GM18498 (cell line): ENCODE data around the gene BAZ2B.

Experiments
- ATAC-seq: cut with Tn5 transposase; IDR thresholded peaks from one replicate; pipeline ENCODE4 v1.9.1; 2021; ENCODE audit warnings: mild to moderate bottlenecking, moderate library complexity; ENCODE audit not compliant: unreplicated experiment

The BAZ2B gene

GRCh38 chr2:159471340-159471739 lies 145.0 kb downstream of the BAZ2B start:
- no peak for ATAC-seq

DNA sequence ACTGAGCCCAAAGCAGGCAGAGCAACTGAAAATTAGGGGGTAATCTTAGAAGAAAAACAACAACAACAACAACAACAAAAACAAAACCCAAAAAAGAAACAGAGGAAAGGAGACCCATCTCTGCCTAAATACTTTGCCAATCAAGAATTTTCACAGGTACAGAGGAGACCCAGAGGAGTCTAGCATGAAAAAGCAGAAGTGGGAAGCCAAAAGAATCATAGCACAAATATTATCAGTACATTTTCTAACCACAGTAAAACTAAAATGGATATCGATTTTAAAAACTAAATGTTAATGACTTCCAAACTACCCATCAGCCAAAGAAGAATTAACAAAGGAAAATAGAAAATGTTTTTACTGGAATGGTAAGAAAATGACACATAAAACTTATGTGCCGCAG lies 148.1 kb downstream of the BAZ2B start:
- no peak for ATAC-seq

- ATAC-seq, result no peak
Measured at GRCh38 chr2:159462961-159463360, 153.4 kb downstream of the BAZ2B start.

- ATAC-seq, result no peak
Measured at GRCh38 chr2:159462201-159462785, 154.1 kb downstream of the BAZ2B start.

DNA sequence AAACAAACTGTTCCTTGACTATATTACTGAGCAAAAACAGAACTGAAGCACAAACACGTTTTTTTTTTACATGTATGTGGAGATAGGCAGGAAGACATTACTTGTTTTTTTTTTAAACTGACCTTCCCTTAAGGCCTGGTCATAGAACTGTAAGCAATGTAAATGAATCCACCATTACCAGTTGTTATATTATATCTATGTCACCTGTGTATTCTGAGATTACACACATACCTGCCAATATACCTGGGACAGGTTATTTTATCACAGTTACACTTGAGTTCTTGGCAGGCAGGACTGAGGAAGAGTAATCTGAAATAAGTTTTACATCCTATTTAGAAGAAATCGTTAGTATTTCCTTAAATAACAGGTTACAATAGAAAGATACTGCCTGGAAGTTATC lies 155.3 kb downstream of the BAZ2B start:
- no peak for ATAC-seq

DNA sequence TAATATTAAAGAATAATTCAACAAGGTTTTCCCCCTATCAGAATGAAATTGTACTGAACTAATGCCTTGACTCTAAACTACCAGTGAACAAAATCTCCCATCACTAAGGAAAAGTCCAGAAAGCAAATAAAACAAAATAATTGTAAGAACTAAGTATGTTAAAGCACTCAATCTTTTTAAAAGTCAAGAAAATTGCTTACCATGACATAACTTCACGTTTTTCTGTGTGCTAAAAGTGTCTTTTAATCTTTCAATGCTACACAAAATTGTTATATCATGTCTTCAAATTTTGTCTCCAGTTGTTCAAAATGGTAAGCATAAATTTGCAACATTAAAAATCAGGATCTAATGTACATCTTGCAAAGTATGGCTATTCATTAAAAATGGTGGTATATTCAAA lies 156.1 kb downstream of the BAZ2B start:
- no peak for ATAC-seq

DNA sequence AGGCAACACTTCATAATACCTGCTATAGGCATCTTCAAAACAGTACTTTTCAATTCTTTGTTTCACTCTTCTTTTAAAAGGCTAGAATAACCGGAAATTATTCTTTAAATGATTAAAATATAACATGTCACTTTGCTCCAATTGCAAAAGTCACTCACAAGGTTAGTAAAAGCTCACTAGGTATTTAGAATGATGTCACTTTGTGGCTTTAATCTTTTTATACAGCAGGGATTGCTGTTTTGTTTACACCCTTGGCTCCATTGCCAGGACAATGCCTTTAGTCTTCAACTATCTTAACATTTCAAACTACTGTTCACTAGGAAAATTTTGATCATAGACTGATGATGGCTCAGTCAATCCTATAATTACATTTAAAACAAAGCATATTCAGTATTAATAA lies 157.1 kb downstream of the BAZ2B start:
- ATAC-seq, result no peak

DNA sequence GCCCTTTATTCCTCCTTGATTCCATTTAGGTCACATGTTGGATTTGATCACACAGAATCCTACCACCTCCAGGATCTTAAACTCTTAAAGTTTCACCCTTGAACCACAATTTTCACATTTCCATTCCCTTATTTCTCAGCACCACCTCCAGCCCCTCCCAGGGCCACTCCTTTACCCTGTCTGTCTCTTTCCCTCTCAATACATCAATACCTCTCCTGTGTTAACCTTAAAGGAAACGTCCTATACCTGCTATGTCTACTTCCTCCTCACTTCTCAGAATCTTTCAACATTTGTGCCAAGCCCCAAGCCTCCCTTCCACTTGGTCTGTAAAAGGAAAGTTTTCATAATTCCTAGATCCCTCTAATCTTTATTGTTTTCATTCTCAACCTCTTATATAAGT lies 158.8 kb downstream of the BAZ2B start:
- no peak for ATAC-seq

- ATAC-seq, result no peak
Measured at GRCh38 chr2:159456500-159457426, 159.6 kb downstream of the BAZ2B start.

DNA sequence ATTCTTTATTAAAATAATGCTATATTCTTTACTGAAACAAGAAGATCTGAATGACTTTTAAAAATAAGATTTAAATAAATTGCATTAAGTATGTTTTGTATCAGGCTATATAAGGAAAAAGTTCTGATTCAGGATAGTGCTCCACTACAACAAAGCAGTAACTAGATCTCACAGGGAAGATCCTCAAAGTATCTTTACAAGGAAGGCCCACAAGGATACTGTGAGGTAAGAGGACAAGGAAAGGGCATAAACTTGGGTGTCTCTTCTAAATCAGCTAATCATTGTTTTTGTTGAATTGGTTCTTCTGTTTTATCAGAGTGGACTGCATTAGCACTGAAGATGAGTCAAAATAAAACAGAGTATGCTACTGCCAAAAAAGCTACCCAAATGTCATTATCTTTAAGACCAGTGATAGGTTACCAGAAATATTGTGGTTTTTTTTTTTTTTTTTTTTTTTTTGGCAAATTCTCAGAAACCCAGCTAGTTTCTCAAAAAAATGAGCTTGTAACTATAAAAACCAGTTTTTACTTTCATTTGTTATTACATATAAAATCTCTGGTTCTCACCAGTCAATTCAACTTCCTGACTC lies 160.9 kb downstream of the BAZ2B start:
- no peak for ATAC-seq

DNA sequence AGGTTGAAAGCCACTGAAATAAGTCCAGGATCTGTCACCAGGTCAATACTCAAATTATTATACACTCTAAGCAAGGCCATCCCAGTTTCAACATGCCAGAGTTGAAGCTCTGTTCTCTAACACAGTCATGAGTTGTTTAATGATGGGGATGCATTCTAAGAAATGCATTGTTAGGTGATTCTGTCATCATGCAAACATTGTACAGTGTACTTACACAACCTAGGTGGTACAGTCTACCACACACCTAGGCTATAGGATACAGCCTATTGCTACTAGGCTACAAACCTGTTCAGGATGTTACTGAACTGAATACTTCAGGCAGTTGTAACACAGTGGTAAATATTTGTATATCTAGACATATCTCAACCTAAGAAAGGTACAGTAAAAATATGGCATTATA lies 162.2 kb downstream of the BAZ2B start:
- ATAC-seq, result no peak

- no peak for ATAC-seq
Measured at GRCh38 chr2:159450180-159450579, 166.2 kb downstream of the BAZ2B start.

DNA sequence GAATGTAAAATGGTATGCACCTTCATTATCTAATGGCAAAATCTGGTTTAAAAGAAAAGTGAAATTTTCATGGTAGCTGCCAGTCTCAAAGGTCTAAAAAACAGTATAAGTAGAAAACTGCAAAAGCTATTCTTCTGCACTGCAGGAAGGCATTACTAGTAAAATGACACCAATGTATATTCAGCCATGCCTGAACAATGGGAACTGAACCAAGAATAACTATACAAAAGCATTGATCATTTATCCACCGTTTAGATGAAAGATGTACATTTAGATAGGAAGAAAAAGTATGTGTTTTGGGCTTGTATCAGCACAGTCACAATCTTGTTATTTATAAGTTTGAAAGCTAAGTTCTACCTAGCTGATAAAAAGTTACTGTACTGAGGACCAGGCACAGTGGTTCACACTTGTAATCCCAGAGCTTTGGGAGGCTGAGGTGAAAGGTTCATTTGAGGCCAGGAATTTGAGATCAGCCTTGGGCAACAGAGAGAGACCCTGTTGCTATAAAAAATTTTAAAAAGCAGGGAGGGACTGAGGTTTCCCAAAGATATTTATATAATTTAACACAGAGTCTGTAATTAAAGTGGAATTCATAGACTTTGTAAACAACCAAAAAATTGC lies 166.7 kb downstream of the BAZ2B start:
- ATAC-seq, result no peak

GRCh38 chr2:159446817-159447216 lies 169.5 kb downstream of the BAZ2B start:
- no peak for ATAC-seq

DNA sequence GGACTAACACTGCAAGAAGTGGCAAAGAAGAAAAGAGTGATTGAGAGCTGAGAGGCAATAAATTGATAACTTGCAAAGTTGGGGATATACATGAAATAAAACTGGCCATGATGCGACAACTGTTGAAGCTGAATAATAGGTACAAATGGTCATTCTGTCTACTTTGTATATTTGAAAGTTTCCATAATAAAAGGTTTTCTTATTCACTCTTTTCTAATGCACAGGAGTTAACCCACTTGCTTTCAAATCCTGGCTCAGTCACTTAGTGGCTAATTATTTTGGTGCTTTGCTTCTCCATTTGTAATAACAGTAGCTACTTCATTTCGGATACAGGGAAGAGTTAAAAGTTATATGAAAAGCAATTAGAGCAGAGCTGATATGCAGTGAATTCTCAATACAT lies 170.1 kb downstream of the BAZ2B start:
- no peak for ATAC-seq

GRCh38 chr2:159445307-159445706 lies 171.0 kb downstream of the BAZ2B start:
- ATAC-seq, result peak; percentile 69

DNA sequence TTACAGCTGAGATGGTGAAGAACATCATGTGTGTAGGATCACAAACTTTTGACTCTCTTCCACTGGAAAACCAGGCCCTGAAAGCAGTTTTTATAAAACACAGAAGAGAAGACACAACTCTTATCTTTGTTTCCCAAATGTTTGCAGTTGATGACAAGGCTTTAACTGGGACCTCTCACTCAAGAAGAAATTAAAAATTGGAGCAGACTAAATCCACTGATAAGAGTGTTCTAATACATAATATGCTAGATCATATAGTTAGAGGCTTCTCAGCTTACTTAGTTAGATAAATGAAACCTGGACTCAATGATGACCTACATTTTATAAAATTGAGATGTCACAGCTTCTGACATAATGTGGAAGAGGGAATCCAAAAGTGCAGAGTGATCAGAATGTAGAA lies 171.6 kb downstream of the BAZ2B start:
- ATAC-seq, result no peak

- ATAC-seq, result no peak
Measured at GRCh38 chr2:159442159-159442852, 174.0 kb downstream of the BAZ2B start.

DNA sequence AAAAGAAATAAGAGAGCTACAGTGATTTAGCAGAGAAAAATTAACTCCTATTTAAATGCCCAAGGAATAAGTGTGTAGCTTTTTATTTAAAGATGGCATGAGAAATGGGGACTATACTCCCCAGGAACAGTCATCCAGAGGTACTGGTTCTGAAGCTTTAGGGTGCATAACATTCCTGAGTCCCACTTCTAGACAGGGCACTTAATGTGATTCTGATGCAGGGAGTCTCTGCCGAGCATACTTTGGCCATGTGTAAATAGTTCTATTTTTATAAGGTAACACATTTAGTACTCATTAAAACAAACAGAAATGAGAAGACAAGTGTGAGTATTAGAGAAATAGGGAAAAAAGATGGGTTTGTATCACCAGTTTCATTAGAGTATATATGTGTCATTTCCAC lies 175.2 kb downstream of the BAZ2B start:
- no peak for ATAC-seq

- no peak for ATAC-seq
Measured at GRCh38 chr2:159439421-159439820, 176.9 kb downstream of the BAZ2B start.

- no peak for ATAC-seq
Measured at GRCh38 chr2:159438720-159439353, 177.5 kb downstream of the BAZ2B start.
